Lower leg skin (tissue), 4 donors: ENCODE results near the gene NODAL. TPM values are rescaled to one million over a fixed set of nuclear protein-coding genes. Genes with fewer than 3 reads are reported as not detected.

ENCODE experiments used
- DNase-seq, 2 donors: peaks; one replicate each; pipeline ENCODE4 v3.0.0-alpha.2; 2019; ENCODE audit warnings: low spot score in 2 of 2
- H3K4me3 ChIP-seq: fragments of 200-600 bp; sonication (generic); 2 replicates; pipeline ENCODE4 v1.5.1; 2017; ENCODE audit warnings: mild to moderate bottlenecking, low read depth; ENCODE audit not compliant: poor library complexity, severe bottlenecking
- CTCF ChIP-seq, 3 donors: fragments of 450-650 bp; IDR thresholded peaks; one replicate each; pipeline ENCODE4 v1.5.1; 2016; ENCODE audit warnings: antibody characterized with exemption in 3 of 3, mild to moderate bottlenecking in 3 of 3, moderate library complexity in 2 of 3
- POLR2A ChIP-seq, 2 donors: fragments of 450-650 bp; IDR thresholded peaks; one replicate each; pipeline ENCODE4 v1.6.1; 2016 to 2017; ENCODE audit warnings: antibody characterized with exemption in 2 of 2, mild to moderate bottlenecking in 1 of 2, moderate library complexity in 1 of 2
- WGBS, 2 donors: methylation state at CpG; one replicate each; pipeline ENCODE4 v1.1.5; 2018; 5-methylcytosine and 5-hydroxymethylcytosine counted together
- intact Hi-C: fragments of 100-400 bp; cut with DNase I; formaldehyde crosslinking; loops from one replicate; pipeline ENCODE4 v1.15.0; 2023; ENCODE audit warnings: low total_unique reads
- total RNA-seq, 4 donors: library from RNA; depleted of rRNA; stranded (reverse); fragments of >200 nt; gene quantifications; one replicate each; pipeline ENCODE4 v1.1.0, GENCODE V29; 2016

The NODAL gene
- total RNA-seq, 4 donors from 2014 or later: not detected

GRCh38 chr10:70477661-70478162 lies 36.2 kb upstream of the NODAL start:
- TF ChIP-seq POLR2A (IDR thresholded peaks at IDR 0.05) (no peak), CTCF (IDR thresholded peaks at IDR 0.05) (no peak)
- no peak for DNase-seq
- WGBS, 2 donors: 15 to 18% methylated on average over 27 of the region's 27 CpGs
- intact Hi-C loops: no loop called here
- H3K4me3 ChIP-seq: no peak overlapping the region

GRCh38 chr10:70476249-70477035 lies 35.0 kb upstream of the NODAL start:
- DNase-seq: no peak
- 61 to 66% methylated on average over 7 of the region's 7 CpGs for WGBS, 2 donors
- intact Hi-C loops: no loop called here

GRCh38 chr10:70475661-70476060 lies 34.2 kb upstream of the NODAL start:
- no peak for TF ChIP-seq POLR2A (IDR thresholded peaks at IDR 0.05)
- TF ChIP-seq CTCF (IDR thresholded peaks at IDR 0.05): no peak
- intact Hi-C loops: no loop called here
- 66 to 78% methylated on average over 8 of the region's 8 CpGs for WGBS, 2 donors
- no peak overlapping the region for H3K4me3 ChIP-seq
- DNase-seq: no peak

More at GRCh38 chr10:70476249-70477035, 35.0 kb upstream of the NODAL start:
- H3K4me3 ChIP-seq: no peak overlapping the region
- TF ChIP-seq POLR2A (IDR thresholded peaks at IDR 0.05) (no peak), CTCF (IDR thresholded peaks at IDR 0.05) (no peak)

- DNase-seq: no peak
- no peak for TF ChIP-seq CTCF (IDR thresholded peaks at IDR 0.05)
- TF ChIP-seq POLR2A (IDR thresholded peaks at IDR 0.05): no peak
- intact Hi-C loops: no loop called here
- WGBS, 2 donors: 93 to 95% methylated on average over 2 of the region's 2 CpGs
- no peak overlapping the region for H3K4me3 ChIP-seq
These were observed 33.3 kb upstream of the NODAL start for GRCh38 chr10:70474780-70475179.

GRCh38 chr10:70472799-70473454 lies 31.4 kb upstream of the NODAL start:
- intact Hi-C loops: no loop called here
- H3K4me3 ChIP-seq: no peak overlapping the region
- no peak for DNase-seq
- TF ChIP-seq POLR2A (IDR thresholded peaks at IDR 0.05): no peak
- no peak for TF ChIP-seq CTCF (IDR thresholded peaks at IDR 0.05)
- whole genome bisulfite sequencing, 2 donors: 56 to 61% methylated on average over 8 of the region's 8 CpGs
